Right atrium auricular region (tissue), 2 donors: ENCODE measurements around the gene ACOX2. TPM values are rescaled to one million over a fixed set of nuclear protein-coding genes. Genes with fewer than 3 reads are reported as not detected.
A peak's percentile ranks its signal among the peaks of the same experiment; 100 is the strongest.

Source experiments
- DNase-seq: peaks from one replicate; pipeline ENCODE4 v3.0.0-alpha.2; 2019; ENCODE audit warnings: low spot score
- H3K27ac ChIP-seq, 2 donors: fragments of 200-600 bp; sonication (generic); 1 replicate in 1 of 2; 2 replicates in 1 of 2; pipeline ENCODE4 v1.5.1; 2016 to 2019
- H3K27me3 ChIP-seq, 2 donors: fragments of 200-600 bp; sonication (generic); one replicate each; pipeline versions ENCODE4 v1.5.1 to v1.6.0; 2017 to 2019
- H3K36me3 ChIP-seq: fragments of 200-600 bp; sonication (generic); one replicate; pipeline ENCODE4 v1.5.1; 2016
- H3K4me1 ChIP-seq, 2 donors: fragments of 200-600 bp; sonication (generic); one replicate each; pipeline versions ENCODE4 v1.5.1 to v1.6.0; 2017 to 2019
- H3K4me3 ChIP-seq, 2 donors: fragments of 200-600 bp; sonication (generic); 1 replicate in 1 of 2; 2 replicates in 1 of 2; pipeline ENCODE4 v1.5.1; 2017 to 2019; ENCODE audit warnings: mild to moderate bottlenecking in 1 of 2, moderate library complexity in 1 of 2
- H3K9me3 ChIP-seq, 2 donors: fragments of 200-600 bp; sonication (generic); one replicate each; pipeline ENCODE4 v1.5.1; 2019
- total RNA-seq, 2 donors: library from RNA; depleted of rRNA; stranded (reverse); fragments of >200 nt; gene quantifications; one replicate each; pipeline ENCODE4 v1.1.0, GENCODE V29; 2016
- TF ChIP-seq, protein P1 (sequence below), 2 donors: fragments of 200-600 bp; sonication (generic); IDR thresholded peaks; one replicate each; pipeline ENCODE4 v1.5.1; 2019; ENCODE audit warnings: antibody characterized with exemption in 2 of 2

The ACOX2 gene
- total RNA-seq, 2 donors from 2014 or later = 11.5 to 30.2 TPM

DNA sequence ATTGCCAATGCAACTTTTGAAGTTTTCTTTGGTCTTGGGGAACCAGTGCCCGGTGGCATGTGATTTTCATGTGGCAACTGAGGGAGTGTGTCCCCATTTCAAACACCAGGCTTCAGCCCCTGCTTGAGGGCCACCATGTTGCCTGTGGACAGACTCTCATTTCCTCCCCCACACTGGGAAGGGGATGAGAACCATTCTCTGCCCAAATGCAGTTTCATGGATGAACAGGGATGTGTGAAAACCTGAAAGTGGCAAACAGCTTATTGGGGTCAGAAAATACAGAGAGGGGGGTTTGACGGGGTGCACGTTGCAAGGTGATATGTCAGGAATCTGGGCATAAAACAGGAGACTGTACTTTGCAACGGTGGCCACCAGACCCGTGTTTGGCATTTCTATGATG, 33.9 kb upstream of the ACOX2 start:
- H3K4me3 ChIP-seq = no peak overlapping the region
- H3K36me3 ChIP-seq = peaks cover 9% of the 10 kb centered on the region
- H3K27ac ChIP-seq = peak overlapping the region in 1 of 2 donors; percentile 7
- TF ChIP-seq, protein P1, sequence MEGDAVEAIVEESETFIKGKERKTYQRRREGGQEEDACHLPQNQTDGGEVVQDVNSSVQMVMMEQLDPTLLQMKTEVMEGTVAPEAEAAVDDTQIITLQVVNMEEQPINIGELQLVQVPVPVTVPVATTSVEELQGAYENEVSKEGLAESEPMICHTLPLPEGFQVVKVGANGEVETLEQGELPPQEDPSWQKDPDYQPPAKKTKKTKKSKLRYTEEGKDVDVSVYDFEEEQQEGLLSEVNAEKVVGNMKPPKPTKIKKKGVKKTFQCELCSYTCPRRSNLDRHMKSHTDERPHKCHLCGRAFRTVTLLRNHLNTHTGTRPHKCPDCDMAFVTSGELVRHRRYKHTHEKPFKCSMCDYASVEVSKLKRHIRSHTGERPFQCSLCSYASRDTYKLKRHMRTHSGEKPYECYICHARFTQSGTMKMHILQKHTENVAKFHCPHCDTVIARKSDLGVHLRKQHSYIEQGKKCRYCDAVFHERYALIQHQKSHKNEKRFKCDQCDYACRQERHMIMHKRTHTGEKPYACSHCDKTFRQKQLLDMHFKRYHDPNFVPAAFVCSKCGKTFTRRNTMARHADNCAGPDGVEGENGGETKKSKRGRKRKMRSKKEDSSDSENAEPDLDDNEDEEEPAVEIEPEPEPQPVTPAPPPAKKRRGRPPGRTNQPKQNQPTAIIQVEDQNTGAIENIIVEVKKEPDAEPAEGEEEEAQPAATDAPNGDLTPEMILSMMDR (IDR thresholded peaks at IDR 0.05) = no peak
- peaks cover 0 to 15% of the 10 kb centered on the region in 2 donors for H3K4me1 ChIP-seq
- no peaks in the 10 kb centered on the region for H3K27me3 ChIP-seq
- no peak for DNase-seq
- H3K9me3 ChIP-seq = no peaks in the 10 kb centered on the region

DNA sequence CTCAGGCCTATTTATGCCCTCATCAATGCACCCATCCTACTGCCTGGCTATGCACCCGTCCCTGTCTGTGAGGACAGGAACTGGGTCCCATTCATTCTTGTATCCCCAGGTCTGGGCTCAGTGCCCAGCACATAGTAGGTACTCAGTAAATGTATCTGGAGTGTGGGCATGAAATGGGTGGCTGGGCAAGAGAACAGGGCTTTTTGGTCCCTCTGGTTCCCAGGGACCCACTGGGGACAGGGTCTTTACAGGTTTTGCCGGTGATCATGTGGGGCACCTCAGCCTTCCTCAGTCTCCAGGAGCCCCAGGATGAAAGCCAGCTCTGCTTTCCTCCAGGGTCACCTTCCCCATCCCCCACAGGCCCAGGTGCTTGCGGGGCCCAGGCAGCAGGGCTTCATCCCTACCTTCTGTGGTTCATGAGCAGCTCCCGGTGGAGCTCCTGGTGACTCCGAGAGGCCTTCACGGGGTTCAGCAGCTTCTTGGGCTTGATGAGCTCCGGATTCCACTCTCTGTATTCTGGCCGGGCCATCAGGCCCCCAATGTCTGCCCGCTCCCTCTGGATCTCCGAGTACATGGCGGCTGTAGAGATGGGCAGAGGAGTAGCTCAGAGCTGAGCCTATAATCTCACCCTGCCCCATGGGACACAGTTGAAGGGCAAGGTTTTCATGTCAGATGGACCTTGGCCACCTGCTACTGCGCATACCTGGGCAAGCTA, 32.5 kb upstream of the ACOX2 start:
- Histone ChIP-seq H3K36me3 (peaks cover 10% of the 10 kb centered on the region), H3K27me3 (no peaks in the 10 kb centered on the region), H3K4me1 (peaks cover 0 to 10% of the 10 kb centered on the region in 2 donors), H3K9me3 (no peaks in the 10 kb centered on the region), H3K27ac (peak overlapping the region in 1 of 2 donors; percentile 29), H3K4me3 (no peak overlapping the region)
- TF ChIP-seq, protein P1 (IDR thresholded peaks at IDR 0.05) = no peak
- DNase-seq = no peak

DNA sequence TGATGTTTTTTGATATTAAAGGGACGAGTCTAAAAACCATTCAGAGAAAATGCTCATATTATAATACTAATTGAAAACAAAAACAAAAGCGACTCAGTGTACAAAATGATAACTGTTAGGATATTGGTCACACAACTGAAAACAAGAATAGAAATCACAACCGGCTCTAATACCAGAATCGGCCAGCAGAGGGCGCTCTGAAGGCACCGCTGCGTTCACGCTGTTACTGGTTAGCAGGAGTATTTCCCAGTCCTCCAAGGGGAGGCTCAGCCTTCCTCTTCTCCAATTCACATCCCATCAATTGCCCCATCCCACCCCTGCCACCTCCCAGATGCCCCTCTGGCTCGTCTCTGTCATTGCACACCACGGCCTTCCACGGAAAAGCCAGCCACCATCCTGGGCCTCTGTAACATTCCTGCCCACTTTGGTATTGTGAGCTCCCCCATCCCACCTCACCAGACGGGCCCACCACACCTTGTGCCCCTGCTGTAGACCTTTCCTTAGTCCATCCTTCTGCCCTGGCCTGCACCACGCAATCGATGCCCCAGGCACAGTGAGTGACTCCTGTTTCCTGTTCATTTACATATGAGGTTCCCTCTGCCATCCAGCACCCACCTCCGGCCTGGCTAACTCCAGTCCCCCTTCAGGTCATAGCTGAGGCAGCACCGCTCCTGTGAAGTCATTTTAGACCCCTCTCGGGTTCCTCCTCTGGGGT, 31.7 kb upstream of the ACOX2 start:
- peak; percentile 92 for DNase-seq
- no peaks in the 10 kb centered on the region for H3K27me3 ChIP-seq
- H3K4me3 ChIP-seq = no peak overlapping the region
- peaks cover 0 to 10% of the 10 kb centered on the region in 2 donors for H3K4me1 ChIP-seq
- peak overlapping the region in 1 of 2 donors; percentile 29 for H3K27ac ChIP-seq
- peaks cover 0 to 3% of the 10 kb centered on the region in 2 donors for H3K9me3 ChIP-seq
- TF ChIP-seq, protein P1 (IDR thresholded peaks at IDR 0.05) = peak; percentile 88 to 96
- H3K36me3 ChIP-seq = peaks cover 10% of the 10 kb centered on the region

DNA sequence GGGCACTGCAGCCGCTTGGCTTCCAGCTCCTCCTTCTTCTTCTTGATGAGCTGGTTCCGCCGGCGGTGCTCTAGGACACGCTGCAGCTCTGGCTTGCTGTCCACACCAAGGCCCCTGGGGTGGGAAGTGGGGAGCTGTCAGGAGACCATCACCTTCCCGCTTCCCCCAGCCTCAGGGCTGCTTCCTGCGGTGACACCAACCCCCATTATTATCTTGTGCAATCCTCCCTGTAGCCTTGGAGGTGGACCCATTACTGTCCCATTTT, 30.2 kb upstream of the ACOX2 start:
- TF ChIP-seq, protein P1 (IDR thresholded peaks at IDR 0.05) = no peak
- Histone ChIP-seq H3K36me3 (peaks cover 10% of the 10 kb centered on the region), H3K4me1 (peaks cover 0 to 7% of the 10 kb centered on the region in 2 donors), H3K9me3 (peaks cover 0 to 3% of the 10 kb centered on the region in 2 donors), H3K27ac (no peak overlapping the region), H3K27me3 (no peaks in the 10 kb centered on the region), H3K4me3 (no peak overlapping the region)
- DNase-seq = peak; percentile 54

DNA sequence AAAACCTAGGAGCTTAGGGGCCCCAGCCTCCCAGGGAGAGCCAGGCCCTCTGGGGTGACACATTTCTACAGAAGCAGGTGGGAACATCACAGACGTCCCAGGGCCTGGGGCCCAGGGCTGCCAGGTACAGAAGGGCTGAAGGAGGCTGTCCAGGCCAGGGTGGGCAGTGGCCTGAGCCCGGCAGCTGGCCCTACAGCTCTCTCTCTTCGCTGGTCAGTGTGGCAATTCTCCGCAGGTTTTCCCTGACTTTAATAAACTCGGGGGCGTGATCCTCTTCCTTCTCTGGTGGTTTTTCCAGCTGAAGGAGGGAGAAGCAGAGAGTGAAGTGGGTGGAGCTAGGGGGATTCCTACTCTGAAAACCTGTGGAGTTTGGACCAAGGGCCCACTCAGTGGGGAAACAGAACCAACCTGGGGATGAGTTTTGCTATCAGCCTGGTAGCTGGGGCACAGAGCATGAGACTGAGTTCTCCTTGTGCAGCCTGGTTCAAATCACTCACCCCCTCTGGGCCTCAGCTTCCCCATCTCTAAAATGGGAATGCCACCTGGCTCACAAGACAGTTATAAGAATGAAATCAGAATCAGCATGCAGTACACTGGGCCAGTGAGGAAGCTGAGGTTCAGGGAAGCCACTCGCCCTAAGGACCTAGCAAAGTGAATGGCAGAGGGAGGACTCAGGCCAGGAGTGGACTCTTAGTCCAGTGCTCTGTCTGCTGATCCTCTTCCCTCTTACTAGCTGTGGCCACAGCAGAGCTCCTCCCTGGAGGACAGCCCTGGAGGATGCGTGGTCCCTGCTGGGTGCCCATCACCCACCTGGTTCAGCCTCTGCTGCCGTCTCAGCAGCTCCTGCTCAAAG, 29.6 kb upstream of the ACOX2 start:
- Histone ChIP-seq H3K27me3 (no peaks in the 10 kb centered on the region), H3K9me3 (peaks cover 0 to 3% of the 10 kb centered on the region in 2 donors), H3K4me3 (no peak overlapping the region), H3K36me3 (peaks cover 10% of the 10 kb centered on the region), H3K27ac (no peak overlapping the region), H3K4me1 (peaks cover 0 to 7% of the 10 kb centered on the region in 2 donors)
- DNase-seq = peak; percentile 40
- TF ChIP-seq, protein P1 (IDR thresholded peaks at IDR 0.05) = no peak
